Uterus (tissue), 4 donors: Measurements from ENCODE around the gene BTG2. TPM values are rescaled to one million over a fixed set of nuclear protein-coding genes. Genes with fewer than 3 reads are reported as not detected.

Experiments
- DNase-seq, 2 donors: peaks; one replicate each; pipeline ENCODE4 v3.0.0-alpha.2; 2019 to 2020
- H3K27ac ChIP-seq, 2 donors: fragments of 200-600 bp; sonication (generic); 1 replicate in 1 of 2; 2 replicates in 1 of 2; pipeline ENCODE4 v1.5.1; 2016 to 2018
- H3K27me3 ChIP-seq, 2 donors: fragments of 200-600 bp; sonication (generic); one replicate each; pipeline ENCODE4 v1.5.1; 2018 to 2019; ENCODE audit warnings: control low read depth in 1 of 2
- H3K36me3 ChIP-seq, 2 donors: fragments of 200-600 bp; sonication (generic); one replicate each; pipeline ENCODE4 v1.5.1; 2019; ENCODE audit warnings: control low read depth in 1 of 2
- H3K4me1 ChIP-seq, 2 donors: fragments of 200-600 bp; sonication (generic); one replicate each; pipeline ENCODE4 v1.5.1; 2018 to 2019; ENCODE audit warnings: control low read depth in 1 of 2
- H3K4me3 ChIP-seq, 2 donors: fragments of 200-600 bp; sonication (generic); 1 replicate in 1 of 2; 2 replicates in 1 of 2; pipeline ENCODE4 v1.5.1; 2018 to 2019; ENCODE audit warnings: mild to moderate bottlenecking in 1 of 2
- H3K9me3 ChIP-seq, 2 donors: fragments of 200-600 bp; sonication (generic); one replicate each; pipeline ENCODE4 v1.5.1; 2019; ENCODE audit warnings: control low read depth in 1 of 2
- POLR2A ChIP-seq, 2 donors: fragments of 450-650 bp; IDR thresholded peaks; one replicate each; pipeline ENCODE4 v1.6.1; 2016; ENCODE audit warnings: antibody characterized with exemption in 2 of 2, mild to moderate bottlenecking in 1 of 2, moderate library complexity in 1 of 2
- intact Hi-C: fragments of 100-400 bp; cut with DNase I; formaldehyde crosslinking; loops from one replicate; pipeline ENCODE4 v1.15.1; 2023; ENCODE audit warnings: low total_unique reads
- total RNA-seq, 4 donors: library from RNA; depleted of rRNA in 3 of 4; stranded (reverse); fragments of >200 nt in 3 of 4; gene quantifications; one replicate each; pipeline versions ENCODE4 v1.1.0 to v1.2.4, GENCODE V29; 2014 to 2023
- TF ChIP-seq, protein P1 (sequence below), 4 experiments: fragments of 200-600 bp in 2 of 4; fragments of 450-650 bp in 2 of 4; sonication (generic) in 2 of 4; IDR thresholded peaks; one replicate each; pipeline ENCODE4 v1.5.1; 2016 to 2019; ENCODE audit warnings: antibody characterized with exemption in 4 of 4, mild to moderate bottlenecking in 2 of 4, moderate library complexity in 1 of 4
- donor health status: DM: yes; HTN: yes; CAD: no.

BTG2 gene
- total RNA-seq, 4 donors from 2014 or later = 14.6 to 95.9 (median 56.5) TPM

DNA sequence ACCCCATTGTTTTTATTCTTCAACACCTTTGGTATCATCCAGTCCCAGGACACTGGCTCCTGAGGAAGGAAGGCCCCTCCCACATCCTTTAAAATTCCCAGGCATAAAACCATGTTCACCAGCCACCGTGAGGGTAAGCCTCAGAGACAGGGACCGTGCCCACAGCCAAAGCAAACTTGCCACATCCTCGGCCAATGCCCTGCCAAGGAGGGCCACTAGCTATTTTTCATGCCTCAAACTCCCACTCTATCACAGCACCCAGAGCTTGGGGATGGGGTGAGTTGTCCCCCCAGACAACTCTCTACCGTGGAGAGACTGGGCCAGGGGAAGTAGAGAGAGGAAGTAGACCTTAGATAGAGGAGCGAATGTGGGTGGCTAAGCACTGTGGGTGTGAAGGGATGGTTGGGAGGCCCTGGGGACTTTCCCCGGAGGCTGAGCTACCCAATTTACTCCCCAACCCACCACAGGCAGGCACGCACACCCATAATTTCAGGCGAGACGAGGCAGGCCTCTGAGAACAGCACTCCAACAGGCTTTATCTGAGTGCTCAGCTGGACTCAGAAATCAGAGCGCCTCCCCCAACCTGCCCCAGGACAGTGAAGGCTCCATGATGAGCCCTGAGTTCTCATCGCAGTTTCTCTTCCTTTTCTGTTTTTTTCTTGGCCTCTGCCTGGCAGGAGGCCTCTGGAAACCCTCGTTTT lies 15.9 kb upstream of the BTG2 start:
- no peak for TF ChIP-seq POLR2A (IDR thresholded peaks at IDR 0.05)
- TF ChIP-seq, protein P1, sequence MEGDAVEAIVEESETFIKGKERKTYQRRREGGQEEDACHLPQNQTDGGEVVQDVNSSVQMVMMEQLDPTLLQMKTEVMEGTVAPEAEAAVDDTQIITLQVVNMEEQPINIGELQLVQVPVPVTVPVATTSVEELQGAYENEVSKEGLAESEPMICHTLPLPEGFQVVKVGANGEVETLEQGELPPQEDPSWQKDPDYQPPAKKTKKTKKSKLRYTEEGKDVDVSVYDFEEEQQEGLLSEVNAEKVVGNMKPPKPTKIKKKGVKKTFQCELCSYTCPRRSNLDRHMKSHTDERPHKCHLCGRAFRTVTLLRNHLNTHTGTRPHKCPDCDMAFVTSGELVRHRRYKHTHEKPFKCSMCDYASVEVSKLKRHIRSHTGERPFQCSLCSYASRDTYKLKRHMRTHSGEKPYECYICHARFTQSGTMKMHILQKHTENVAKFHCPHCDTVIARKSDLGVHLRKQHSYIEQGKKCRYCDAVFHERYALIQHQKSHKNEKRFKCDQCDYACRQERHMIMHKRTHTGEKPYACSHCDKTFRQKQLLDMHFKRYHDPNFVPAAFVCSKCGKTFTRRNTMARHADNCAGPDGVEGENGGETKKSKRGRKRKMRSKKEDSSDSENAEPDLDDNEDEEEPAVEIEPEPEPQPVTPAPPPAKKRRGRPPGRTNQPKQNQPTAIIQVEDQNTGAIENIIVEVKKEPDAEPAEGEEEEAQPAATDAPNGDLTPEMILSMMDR (IDR thresholded peaks at IDR 0.05) = no peak
- H3K36me3 ChIP-seq = no peaks in the 10 kb centered on the region

DNA sequence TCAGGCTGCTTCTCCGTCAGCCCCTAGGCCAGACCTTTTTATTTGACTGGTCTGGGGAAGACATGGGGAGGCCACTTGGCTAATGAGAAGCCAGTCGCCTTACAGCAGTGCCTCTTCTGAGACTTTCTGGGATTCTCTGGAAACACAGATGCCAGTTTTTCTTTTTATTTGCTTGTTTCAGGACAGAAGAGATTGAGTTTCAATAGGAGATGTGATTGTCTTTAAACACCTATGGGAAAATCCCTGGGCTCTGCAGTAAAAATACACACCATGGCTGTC lies 15.4 kb upstream of the BTG2 start:
- Histone ChIP-seq H3K9me3 (no peaks in the 10 kb centered on the region), H3K4me1 (peaks cover 0 to 7% of the 10 kb centered on the region in 2 donors), H3K4me3 (peak overlapping the region in 1 of 2 donors; percentile 22), H3K36me3 (no peaks in the 10 kb centered on the region), H3K27me3 (no peaks in the 10 kb centered on the region), H3K27ac (peak overlapping the region; percentile 95 to 99)
- TF ChIP-seq POLR2A (IDR thresholded peaks at IDR 0.05) = no peak
- intact Hi-C loops = no loop called here
- DNase-seq = no peak

More for the DNA sequence above, 15.9 kb upstream of the BTG2 start:
- Histone ChIP-seq H3K9me3 (no peaks in the 10 kb centered on the region), H3K4me1 (peaks cover 0 to 7% of the 10 kb centered on the region in 2 donors), H3K4me3 (no peak overlapping the region), H3K27ac (peak overlapping the region; percentile 95 to 99), H3K27me3 (no peaks in the 10 kb centered on the region)
- peak in 1 of 2 donors; percentile 59 for DNase-seq
- intact Hi-C loops = no loop called here

DNA sequence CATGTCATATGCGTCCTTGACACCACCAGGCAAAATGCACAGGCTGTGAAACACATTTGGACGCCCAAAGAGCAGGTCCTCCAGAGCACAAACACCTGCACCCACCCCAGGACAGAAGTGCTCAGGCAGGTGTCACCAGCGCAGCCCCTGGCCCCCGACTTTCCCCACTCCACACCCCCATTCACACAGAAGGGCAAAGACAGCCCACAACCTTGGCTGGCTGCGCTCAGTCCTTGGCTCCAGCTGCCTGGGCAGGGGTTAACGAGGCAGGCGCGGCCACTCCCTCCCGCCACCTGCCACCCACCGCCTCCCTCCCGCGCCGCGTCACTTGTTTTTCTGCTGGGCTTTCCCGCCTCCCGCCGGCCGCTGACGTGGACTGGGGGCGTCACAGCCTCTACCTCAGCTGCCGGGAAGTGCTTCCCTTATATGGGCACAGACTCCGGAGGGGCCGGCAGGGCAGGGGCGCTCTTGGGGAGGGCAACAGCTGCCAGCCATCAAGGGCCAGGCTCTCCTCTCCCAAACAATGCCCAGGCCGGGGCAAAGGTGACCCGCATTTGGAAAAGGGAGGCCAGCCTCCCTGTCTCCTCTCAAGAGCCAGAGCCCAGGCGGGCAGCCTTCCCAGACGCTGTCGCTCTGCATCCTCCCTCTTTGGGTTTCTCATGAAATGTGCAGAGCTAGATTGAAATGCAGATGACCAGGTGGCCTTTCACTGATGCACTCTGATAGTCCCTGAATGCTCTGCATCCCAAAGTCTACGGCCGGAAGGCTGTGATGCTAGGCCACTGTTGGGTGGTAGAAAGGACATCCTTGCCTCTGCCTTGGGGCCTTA lies 14.8 kb upstream of the BTG2 start:
- Histone ChIP-seq H3K4me1 (peaks cover 0 to 7% of the 10 kb centered on the region in 2 donors), H3K27ac (peak overlapping the region; percentile 95 to 99)
- intact Hi-C loops = no loop called here

DNA sequence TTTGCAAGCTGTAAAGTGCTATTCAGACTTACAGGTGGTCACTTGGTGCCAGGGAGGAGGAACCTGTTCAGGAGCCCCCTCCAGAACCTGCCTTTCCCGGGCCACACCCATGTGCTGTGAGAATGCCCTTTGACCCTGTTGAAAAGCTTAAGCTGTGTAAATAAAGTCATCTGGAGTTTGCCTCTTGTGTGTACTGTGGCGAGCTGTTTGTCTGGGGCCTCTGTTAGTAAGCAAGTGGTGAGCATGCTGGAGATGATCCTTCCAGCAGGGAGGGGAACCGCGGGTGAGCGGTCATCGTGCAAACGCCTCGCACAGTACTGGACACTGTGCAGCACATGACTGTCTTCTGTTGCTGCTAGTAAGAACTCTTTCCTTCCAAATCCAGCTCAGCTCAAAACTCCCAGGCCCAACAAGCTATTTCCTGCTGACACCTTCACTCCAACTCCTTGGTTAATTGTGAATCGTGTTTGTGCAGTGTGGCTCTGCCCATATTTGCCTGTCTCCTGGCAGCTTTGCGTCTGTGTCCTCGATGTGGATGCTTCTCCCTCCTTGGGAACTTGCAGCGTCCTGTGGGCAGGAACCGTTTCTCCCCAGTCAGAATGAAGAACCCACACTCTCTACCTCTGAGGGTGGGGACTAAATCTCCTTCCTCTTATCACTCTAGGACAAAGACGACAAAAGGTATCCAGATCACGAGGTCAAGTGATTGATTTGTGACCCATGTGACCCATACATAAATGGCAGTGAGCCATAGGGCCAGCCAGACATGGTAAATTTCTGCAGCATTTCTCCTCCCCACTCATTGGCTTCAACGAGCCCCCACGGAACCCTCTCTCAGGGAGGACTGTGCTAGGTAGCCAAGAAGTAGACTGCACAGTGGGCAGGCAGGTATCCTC lies 13.9 kb upstream of the BTG2 start:
- intact Hi-C loops = no loop called here
- no peaks in the 10 kb centered on the region for H3K36me3 ChIP-seq
- no peaks in the 10 kb centered on the region for H3K27me3 ChIP-seq
- no peak overlapping the region for H3K4me3 ChIP-seq
- DNase-seq = peak in 1 of 2 donors; percentile 70
- peaks cover 0 to 7% of the 10 kb centered on the region in 2 donors for H3K4me1 ChIP-seq
- peak overlapping the region; percentile 95 to 99 for H3K27ac ChIP-seq
- TF ChIP-seq, protein P1 (IDR thresholded peaks at IDR 0.05) = no peak
- TF ChIP-seq POLR2A (IDR thresholded peaks at IDR 0.05) = peak in 1 of 2 donors; percentile 20
- H3K9me3 ChIP-seq = no peaks in the 10 kb centered on the region

More for the DNA sequence above, 14.8 kb upstream of the BTG2 start:
- Histone ChIP-seq H3K36me3 (no peaks in the 10 kb centered on the region), H3K9me3 (no peaks in the 10 kb centered on the region), H3K4me3 (peak overlapping the region in 1 of 2 donors; percentile 22), H3K27me3 (no peaks in the 10 kb centered on the region)
- TF ChIP-seq POLR2A (IDR thresholded peaks at IDR 0.05) = peak; percentile 82 to 89
- TF ChIP-seq, protein P1 (IDR thresholded peaks at IDR 0.05) = no peak
- DNase-seq = peak; percentile 94 to 97

DNA sequence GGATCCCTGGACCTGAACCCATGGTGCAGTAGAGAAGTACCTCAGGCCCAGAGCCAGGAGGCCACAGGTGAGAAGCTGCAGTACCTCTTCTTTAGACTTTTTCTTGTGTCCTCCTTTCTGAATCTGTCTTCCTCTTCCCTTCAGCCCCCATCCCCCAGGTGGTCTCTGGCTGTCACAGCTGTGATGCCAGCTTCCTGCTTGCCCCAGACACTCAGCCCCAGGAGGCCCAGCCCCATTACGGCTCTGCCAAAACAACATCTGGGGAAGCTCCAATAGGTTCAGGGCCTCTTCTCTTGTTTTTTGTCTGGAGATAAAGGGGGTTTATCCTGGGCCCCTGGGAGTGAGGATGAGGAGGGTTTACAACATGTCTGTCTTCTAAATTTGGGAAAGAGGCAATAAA lies 9.5 kb upstream of the BTG2 start:
- no peak for TF ChIP-seq POLR2A (IDR thresholded peaks at IDR 0.05)
- TF ChIP-seq, protein P1 (IDR thresholded peaks at IDR 0.05) = no peak
- H3K4me1 ChIP-seq = peaks cover 0 to 4% of the 10 kb centered on the region in 2 donors
- intact Hi-C loops = no loop called here
- no peaks in the 10 kb centered on the region for H3K9me3 ChIP-seq
- no peaks in the 10 kb centered on the region for H3K36me3 ChIP-seq
- no peak for DNase-seq
- no peak overlapping the region for H3K27ac ChIP-seq
- H3K27me3 ChIP-seq = no peaks in the 10 kb centered on the region
- no peak overlapping the region for H3K4me3 ChIP-seq
